ENCODE results near the gene PRR35.

The PRR35 gene

GRCh38 chr16:568401-569258 lies 8.4 kb downstream of the PRR35 start:
- POLR2A ChIA-PET: no interaction called here
- no peak for DNase-seq (ENCODE audit: extremely low spot score)
- CTCF ChIA-PET: no interaction called here
- no peak for TF ChIP-seq CTCF (IDR thresholded peaks at IDR 0.05; ENCODE audit: control extremely low read depth, extremely low read depth, low read depth, missing control alignments)

- POLR2A ChIA-PET: no interaction called here
- no peak for TF ChIP-seq CTCF (IDR thresholded peaks at IDR 0.05; ENCODE audit: control extremely low read depth, extremely low read depth, low read depth, missing control alignments)
- peak; percentile 91 for DNase-seq (ENCODE audit: extremely low spot score)
- CTCF ChIA-PET: no interaction called here
These were observed 9.5 kb downstream of the PRR35 start, which contains the start of gene PIGQ for GRCh38 chr16:569445-570254. PIGQ (plus strand) TSS chr16:569968; CDS start chr16:574075, 4,107 bp downstream.

GRCh38 chr16:572865-573650 lies 12.9 kb downstream of the PRR35 start:
- POLR2A ChIA-PET: no interaction called here
- no peak for DNase-seq (ENCODE audit: extremely low spot score)
- TF ChIP-seq CTCF (IDR thresholded peaks at IDR 0.05; ENCODE audit: control extremely low read depth, extremely low read depth, low read depth, missing control alignments): no peak
- CTCF ChIA-PET: interaction anchor here (1.3 kb wide), 1 partner anchor 17 kb away, joined by 3 read pairs; no protein-coding TSS in a partner anchor

- no peak for DNase-seq (ENCODE audit: extremely low spot score)
- TF ChIP-seq CTCF (IDR thresholded peaks at IDR 0.05; ENCODE audit: control extremely low read depth, extremely low read depth, low read depth, missing control alignments): no peak
- CTCF ChIA-PET: interaction anchor here (1.3 to 2.0 kb wide), 2 partner anchors 13 to 16 kb away, joined by 3 to 6 read pairs; no protein-coding TSS in a partner anchor
- POLR2A ChIA-PET: no interaction called here
These were observed 14.0 kb downstream of the PRR35 start for GRCh38 chr16:574021-574760.

GRCh38 chr16:575354-576196 lies 15.4 kb downstream of the PRR35 start:
- DNase-seq (ENCODE audit: extremely low spot score): no peak
- CTCF ChIA-PET: interaction anchor here (2.0 kb wide), 1 partner anchor 12 kb away, joined by 6 read pairs; no protein-coding TSS in a partner anchor
- POLR2A ChIA-PET: no interaction called here
- no peak for TF ChIP-seq CTCF (IDR thresholded peaks at IDR 0.05; ENCODE audit: control extremely low read depth, extremely low read depth, low read depth, missing control alignments)

Data from GM10248 (cell line).